ENCODE measurements around the gene EVX2. TPM values are rescaled to one million over a fixed set of nuclear protein-coding genes. Genes with fewer than 3 reads are reported as not detected.

EVX2 gene
- total and polyA plus RNA-seq, 7 donors: 0.07 to 4.6 (median 1.9) TPM; not detected in 2

DNA sequence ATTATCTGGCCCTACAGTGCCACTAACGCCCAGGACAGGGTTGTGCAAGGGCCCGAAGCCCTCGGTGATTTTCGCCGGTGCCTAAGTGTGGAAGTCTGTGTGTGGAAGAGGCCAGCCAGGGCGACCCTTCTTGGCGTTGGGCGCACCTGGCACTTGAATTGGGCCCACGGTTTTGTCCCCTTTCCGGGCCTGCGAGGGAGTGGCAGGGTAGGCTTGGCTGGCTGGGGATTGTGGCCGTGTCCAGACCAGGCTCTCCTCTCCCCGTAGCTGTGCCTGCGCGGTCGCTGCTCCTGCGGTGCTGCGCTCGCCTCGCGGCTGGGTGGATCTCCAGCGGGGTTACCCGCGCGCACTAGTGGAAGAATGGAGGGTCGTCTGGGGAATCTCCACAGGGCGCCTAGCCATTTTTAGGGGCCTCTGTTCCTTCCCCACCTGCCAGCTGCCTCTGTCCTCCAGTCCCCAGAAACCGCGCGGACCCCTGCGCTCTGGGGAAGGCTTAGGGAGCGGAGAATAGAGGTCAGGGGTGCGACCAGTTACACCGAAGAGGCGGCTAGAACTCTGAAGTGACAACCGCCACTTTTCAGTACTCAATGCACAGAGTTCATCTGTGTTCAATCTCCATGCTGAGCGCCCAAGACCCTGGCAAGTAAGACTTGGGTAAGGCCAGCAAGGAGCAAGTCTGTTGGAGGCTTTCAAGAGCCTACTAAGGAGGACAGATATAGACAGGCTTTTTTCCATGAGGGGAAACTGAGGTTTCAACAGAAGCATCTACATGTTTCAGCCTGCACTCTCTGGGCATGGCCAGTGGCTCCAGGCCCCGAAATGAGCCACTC, 16.0 kb downstream of the EVX2 start:
- intact Hi-C loops (cut with DNase I): no loop called here
- Histone ChIP-seq H3K27me3 (peaks cover 0 to 66% (median 11%) of the 10 kb centered on the region in 3 donors), H3K9me3 (no peaks in the 10 kb centered on the region), H3K36me3 (no peaks in the 10 kb centered on the region), H3K4me3 (peak overlapping the region in 2 of 4 donors; percentile 12 to 18), H3K27ac (no peak overlapping the region), H3K4me1 (no peaks in the 10 kb centered on the region)
- 8 to 14% methylated on average over 38 of the region's 38 CpGs for WGBS, 2 donors
- no peak for DNase-seq
- TF ChIP-seq EP300 (IDR thresholded peaks at IDR 0.05) (no peak), POLR2A (IDR thresholded peaks at IDR 0.05) (no peak)
- TF ChIP-seq, protein P1, sequence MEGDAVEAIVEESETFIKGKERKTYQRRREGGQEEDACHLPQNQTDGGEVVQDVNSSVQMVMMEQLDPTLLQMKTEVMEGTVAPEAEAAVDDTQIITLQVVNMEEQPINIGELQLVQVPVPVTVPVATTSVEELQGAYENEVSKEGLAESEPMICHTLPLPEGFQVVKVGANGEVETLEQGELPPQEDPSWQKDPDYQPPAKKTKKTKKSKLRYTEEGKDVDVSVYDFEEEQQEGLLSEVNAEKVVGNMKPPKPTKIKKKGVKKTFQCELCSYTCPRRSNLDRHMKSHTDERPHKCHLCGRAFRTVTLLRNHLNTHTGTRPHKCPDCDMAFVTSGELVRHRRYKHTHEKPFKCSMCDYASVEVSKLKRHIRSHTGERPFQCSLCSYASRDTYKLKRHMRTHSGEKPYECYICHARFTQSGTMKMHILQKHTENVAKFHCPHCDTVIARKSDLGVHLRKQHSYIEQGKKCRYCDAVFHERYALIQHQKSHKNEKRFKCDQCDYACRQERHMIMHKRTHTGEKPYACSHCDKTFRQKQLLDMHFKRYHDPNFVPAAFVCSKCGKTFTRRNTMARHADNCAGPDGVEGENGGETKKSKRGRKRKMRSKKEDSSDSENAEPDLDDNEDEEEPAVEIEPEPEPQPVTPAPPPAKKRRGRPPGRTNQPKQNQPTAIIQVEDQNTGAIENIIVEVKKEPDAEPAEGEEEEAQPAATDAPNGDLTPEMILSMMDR (IDR thresholded peaks at IDR 0.05): no peak

DNA sequence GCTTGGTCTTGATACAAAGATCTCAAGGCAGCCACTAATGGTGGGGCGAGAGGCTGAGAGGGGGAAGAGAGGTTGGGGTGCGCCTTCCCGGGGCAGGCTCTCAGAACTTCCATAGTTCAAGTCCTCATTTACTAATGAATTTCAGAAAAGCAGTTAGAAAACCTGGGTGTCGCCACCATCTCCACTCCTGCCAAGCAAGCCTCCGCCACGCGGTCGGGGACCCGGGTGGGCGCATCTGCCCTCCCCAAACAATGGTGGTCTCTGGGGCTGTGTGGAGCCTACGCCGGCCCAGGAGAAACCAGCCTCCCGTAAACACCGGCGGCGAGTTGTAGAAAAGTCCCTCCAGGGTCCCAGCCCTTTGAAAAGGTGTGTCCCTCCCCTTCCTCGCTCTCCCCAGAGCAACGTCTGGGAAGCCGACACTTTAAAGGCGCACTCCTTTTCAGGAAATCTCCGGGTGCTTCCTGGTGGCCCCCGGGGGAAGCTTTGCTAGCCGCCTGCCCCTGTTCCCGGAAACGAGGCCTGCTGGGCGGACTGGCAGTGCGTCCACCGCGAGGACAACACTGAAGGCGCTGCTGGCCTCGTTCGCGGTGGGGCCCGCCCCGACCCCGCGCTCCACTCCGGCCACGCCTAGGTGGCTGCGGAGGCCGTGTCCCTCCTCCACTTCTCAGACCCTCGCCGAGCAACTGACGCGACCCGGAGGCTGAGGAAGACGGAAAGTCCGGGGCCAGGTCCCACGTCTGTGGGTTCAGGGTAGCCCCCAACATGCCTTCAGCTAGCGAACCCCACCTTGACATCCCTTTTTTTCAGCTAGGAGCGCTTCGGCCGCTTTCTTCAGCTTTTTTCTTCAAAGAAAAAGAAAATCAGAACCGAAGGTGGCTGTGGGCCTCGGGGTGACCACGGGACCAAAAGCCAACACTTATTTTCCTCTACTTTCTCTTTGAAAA, 16.8 kb downstream of the EVX2 start:
- H3K9me3 ChIP-seq: no peaks in the 10 kb centered on the region
- no peak for DNase-seq
- 17 to 21% methylated on average over 56 of the region's 56 CpGs for WGBS, 2 donors
- H3K27me3 ChIP-seq: peaks cover 0 to 57% (median 6%) of the 10 kb centered on the region in 3 donors
- intact Hi-C loops (cut with DNase I): no loop called here
- no peak overlapping the region for H3K27ac ChIP-seq
- H3K36me3 ChIP-seq: no peaks in the 10 kb centered on the region
- no peaks in the 10 kb centered on the region for H3K4me1 ChIP-seq
- TF ChIP-seq, protein P1 (IDR thresholded peaks at IDR 0.05): no peak
- no peak for TF ChIP-seq EP300 (IDR thresholded peaks at IDR 0.05)
- H3K4me3 ChIP-seq: peak overlapping the region in 2 of 4 donors; percentile 12 to 18

DNA sequence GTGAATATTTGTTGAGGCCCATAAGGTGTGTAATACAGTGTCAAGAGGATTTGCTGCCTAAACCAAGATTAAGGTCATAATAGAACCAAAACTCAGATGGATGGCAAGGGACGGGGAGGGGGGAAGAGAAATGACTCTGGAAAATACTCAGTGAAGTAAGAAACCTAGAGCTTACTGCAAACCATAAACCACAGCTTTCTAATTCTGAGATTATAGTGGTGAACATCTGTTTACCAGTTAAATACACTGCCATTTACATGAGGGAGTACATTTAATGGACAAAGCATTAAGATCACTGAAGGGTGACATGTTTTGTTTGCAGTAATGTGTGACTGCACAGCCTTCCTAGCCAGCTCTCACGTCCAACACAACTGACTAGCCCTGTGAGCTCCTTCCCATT, 19.8 kb downstream of the EVX2 start:
- Histone ChIP-seq H3K27ac (no peak overlapping the region), H3K4me1 (no peaks in the 10 kb centered on the region), H3K4me3 (no peak overlapping the region), H3K27me3 (peaks cover 0 to 27% (median 0%) of the 10 kb centered on the region in 3 donors), H3K36me3 (no peaks in the 10 kb centered on the region), H3K9me3 (no peaks in the 10 kb centered on the region)
- TF ChIP-seq, protein P1 (IDR thresholded peaks at IDR 0.05): no peak
- TF ChIP-seq EP300 (IDR thresholded peaks at IDR 0.05): no peak
- 43 to 62% methylated on average over 2 of the region's 2 CpGs for WGBS, 2 donors
- intact Hi-C loops (cut with DNase I): no loop called here
- no peak for DNase-seq

DNA sequence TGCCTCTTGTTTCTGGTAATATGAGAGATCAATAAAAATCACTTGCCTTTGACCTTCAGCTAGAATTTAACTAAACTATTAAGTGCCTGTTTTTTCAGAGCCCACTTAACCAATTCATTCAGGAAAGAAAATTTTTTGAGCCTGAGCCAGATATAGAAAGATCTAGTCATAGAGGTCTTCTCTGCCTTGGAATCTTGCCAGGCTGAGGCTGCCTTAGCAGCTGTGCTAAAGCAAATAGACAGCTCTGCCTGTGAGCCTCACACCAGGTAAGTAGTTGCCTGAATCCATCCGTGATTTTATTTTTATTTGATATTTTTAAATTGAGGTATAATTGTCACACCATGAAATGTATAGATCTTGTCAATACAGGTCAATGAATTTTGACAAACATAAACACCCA, 27.4 kb downstream of the EVX2 start:
- intact Hi-C loops (cut with DNase I): no loop called here
- no peaks in the 10 kb centered on the region for H3K4me1 ChIP-seq
- no peak overlapping the region for H3K27ac ChIP-seq
- H3K9me3 ChIP-seq: no peaks in the 10 kb centered on the region
- no peak overlapping the region for H3K4me3 ChIP-seq
- H3K27me3 ChIP-seq: no peaks in the 10 kb centered on the region
- TF ChIP-seq POLR2A (IDR thresholded peaks at IDR 0.05): no peak
- TF ChIP-seq, protein P1 (IDR thresholded peaks at IDR 0.05): no peak
- TF ChIP-seq POLR2AphosphoS5 (IDR thresholded peaks at IDR 0.05): no peak
- TF ChIP-seq EP300 (IDR thresholded peaks at IDR 0.05): no peak
- DNase-seq: no peak
- H3K36me3 ChIP-seq: no peaks in the 10 kb centered on the region
- 9 to 28% methylated on average over 1 of the region's 1 CpG for WGBS, 2 donors
